Endometrium (tissue), 2 donors: Measurements from ENCODE around the gene PCDHB14.
"Not testable (repeated sequence)": the region's sequence is repeated elsewhere in the genome, so short reads cannot be mapped to it uniquely, and the experiment has no call there.

Experiments used
- FAIRE-seq: peaks from 2 replicates; lab custom pipeline; 2012; peaks lifted over from hg19 to GRCh38; lab: Jason Lieb, UNC
- donor health status: control.
- donor health status: control.

PCDHB14 gene

DNA sequence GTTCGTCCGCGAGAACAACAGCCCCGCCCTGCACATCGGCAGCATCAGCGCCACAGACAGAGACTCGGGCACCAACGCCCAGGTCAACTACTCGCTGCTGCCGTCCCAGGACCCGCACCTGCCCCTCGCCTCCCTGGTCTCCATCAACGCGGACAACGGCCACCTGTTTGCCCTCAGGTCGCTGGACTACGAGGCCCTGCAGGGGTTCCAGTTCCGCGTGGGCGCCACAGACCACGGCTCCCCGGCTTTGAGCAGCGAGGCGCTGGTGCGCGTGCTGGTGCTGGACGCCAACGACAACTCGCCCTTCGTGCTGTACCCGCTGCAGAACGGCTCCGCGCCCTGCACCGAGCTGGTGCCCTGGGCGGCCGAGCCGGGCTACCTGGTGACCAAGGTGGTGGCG, 12.9 kb upstream of the PCDHB14 start:
- not testable (repeated sequence) for FAIRE-seq

DNA sequence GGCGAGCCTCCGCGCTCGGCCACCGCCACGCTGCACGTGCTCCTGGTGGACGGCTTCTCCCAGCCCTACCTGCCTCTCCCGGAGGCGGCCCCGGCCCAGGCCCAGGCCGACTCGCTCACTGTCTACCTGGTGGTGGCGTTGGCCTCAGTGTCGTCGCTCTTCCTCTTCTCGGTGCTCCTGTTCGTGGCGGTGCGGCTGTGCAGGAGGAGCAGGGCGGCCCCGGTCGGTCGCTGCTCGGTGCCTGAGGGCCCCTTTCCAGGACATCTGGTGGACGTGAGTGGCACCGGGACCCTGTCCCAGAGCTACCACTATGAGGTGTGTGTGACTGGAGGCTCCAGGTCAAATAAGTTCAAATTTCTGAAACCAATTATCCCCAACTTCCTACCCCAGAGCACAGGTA, 12.3 kb upstream of the PCDHB14 start:
- not testable (repeated sequence) for FAIRE-seq

DNA sequence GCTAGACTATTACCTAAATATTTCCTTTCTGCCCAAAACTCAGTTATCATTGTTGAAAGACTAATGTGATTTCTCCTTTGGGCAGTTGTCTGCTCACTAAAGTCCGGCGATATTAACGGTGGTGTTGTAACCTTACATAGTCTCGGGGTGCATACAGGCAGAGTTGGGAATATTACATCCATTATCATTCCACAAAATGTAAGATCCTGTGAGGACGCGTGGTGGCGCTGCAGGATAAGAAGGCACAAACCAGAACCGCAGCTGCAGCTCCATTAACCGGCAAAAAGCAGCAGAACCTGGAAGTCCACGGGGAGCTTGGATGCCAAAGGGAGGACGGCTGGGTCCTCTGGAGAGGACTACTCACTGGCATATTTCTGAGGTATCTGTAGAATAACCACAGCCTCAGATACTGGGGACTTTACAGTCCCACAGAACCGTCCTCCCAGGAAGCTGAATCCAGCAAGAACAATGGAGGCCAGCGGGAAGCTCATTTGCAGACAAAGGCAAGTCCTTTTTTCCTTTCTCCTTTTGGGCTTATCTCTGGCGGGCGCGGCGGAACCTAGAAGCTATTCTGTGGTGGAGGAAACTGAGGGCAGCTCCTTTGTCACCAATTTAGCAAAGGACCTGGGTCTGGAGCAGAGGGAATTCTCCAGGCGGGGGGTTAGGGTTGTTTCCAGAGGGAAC, 9.3 kb upstream of the PCDHB14 start, which contains the start of gene PCDHB13:
Gene PCDHB13, plus strand, starts transcription at position 264 of the 684 bp plus-strand sequence. Its CDS starts 205 bp downstream, at position 469.
- FAIRE-seq: not testable (repeated sequence)

DNA sequence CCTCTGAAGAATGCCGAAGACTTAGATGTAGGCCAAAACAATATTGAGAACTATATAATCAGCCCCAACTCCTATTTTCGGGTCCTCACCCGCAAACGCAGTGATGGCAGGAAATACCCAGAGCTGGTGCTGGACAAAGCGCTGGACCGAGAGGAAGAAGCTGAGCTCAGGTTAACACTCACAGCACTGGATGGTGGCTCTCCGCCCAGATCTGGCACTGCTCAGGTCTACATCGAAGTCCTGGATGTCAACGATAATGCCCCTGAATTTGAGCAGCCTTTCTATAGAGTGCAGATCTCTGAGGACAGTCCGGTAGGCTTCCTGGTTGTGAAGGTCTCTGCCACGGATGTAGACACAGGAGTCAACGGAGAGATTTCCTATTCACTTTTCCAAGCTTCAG, 8.6 kb upstream of the PCDHB14 start:
- FAIRE-seq: not testable (repeated sequence)

DNA sequence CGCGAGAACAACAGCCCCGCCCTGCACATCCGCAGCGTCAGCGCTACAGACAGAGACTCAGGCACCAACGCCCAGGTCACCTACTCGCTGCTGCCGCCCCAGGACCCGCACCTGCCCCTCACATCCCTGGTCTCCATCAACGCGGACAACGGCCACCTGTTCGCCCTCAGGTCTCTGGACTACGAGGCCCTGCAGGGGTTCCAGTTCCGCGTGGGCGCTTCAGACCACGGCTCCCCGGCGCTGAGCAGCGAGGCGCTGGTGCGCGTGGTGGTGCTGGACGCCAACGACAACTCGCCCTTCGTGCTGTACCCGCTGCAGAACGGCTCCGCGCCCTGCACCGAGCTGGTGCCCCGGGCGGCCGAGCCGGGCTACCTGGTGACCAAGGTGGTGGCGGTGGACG, 7.6 kb upstream of the PCDHB14 start:
- FAIRE-seq: not testable (repeated sequence)

DNA sequence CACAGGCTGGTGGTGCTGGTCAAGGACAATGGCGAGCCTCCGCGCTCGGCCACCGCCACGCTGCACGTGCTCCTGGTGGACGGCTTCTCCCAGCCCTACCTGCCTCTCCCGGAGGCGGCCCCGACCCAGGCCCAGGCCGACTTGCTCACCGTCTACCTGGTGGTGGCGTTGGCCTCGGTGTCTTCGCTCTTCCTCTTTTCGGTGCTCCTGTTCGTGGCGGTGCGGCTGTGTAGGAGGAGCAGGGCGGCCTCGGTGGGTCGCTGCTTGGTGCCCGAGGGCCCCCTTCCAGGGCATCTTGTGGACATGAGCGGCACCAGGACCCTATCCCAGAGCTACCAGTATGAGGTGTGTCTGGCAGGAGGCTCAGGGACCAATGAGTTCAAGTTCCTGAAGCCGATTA, 7.1 kb upstream of the PCDHB14 start:
- FAIRE-seq: not testable (repeated sequence)

DNA sequence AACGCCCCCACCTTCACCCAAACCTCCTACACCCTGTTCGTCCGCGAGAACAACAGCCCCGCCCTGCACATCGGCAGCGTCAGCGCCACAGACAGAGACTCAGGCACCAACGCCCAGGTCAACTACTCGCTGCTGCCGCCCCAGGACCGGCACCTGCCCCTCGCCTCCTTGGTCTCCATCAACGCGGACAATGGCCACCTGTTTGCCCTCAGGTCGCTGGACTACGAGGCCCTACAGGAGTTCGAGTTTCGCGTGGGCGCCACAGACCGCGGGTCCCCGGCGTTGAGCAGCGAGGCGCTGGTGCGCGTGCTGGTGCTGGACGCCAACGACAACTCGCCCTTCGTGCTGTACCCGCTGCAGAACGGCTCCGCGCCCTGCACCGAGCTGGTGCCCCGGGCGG, 1.7 kb downstream of the PCDHB14 start:
- FAIRE-seq: not testable (repeated sequence)

DNA sequence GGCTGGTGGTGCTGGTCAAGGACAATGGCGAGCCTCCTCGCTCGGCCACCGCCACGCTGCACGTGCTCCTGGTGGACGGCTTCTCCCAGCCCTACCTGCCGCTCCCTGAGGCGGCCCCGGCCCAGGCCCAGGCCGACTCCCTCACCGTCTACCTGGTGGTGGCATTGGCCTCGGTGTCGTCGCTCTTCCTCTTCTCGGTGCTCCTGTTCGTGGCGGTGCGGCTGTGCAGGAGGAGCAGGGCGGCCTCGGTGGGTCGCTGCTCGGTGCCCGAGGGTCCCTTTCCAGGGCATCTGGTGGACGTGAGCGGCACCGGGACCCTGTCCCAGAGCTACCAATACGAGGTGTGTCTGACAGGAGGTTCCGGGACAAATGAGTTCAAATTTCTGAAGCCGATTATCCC, 2.3 kb downstream of the PCDHB14 start:
- not testable (repeated sequence) for FAIRE-seq

DNA sequence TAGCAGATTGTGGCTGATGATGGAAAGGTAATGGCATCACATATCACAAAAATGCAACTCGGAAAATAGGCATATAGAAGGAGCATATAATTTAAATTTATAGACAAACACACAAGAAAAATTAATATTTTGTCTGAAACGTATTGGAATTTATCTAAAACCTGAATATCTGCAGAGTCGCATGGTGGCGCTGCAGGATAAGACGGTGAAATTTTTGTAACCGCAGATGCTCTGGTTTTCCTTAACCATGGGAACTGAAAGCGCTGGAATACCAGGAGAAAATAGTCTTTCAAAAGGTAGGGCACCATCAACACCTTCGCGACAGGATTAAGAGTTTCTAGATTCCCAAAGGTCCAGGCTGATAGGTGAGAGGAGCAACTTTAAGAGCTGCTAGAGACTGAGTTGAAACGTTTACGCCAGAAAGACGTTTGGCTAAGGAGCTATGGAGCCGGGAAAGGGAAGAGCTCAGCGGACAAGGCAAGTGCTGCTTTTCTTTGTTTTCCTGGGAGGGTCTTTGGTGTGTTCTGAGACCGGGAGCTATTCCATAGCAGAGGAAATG, 11.0 kb downstream of the PCDHB14 start:
- no peak for FAIRE-seq

DNA sequence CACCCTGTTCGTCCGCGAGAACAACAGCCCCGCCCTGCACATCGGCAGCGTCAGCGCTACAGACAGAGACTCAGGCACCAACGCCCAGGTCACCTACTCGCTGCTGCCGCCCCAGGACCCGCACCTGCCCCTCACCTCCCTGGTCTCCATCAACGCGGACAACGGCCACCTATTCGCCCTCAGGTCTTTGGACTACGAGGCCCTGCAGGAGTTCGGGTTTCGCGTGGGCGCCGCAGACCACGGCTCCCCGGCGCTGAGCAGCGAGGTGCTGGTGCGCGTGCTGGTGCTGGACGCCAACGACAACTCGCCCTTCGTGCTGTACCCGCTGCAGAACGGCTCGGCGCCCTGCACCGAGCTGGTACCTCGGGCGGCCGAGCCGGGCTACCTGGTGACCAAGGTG, 12.8 kb downstream of the PCDHB14 start:
- FAIRE-seq: not testable (repeated sequence)

DNA sequence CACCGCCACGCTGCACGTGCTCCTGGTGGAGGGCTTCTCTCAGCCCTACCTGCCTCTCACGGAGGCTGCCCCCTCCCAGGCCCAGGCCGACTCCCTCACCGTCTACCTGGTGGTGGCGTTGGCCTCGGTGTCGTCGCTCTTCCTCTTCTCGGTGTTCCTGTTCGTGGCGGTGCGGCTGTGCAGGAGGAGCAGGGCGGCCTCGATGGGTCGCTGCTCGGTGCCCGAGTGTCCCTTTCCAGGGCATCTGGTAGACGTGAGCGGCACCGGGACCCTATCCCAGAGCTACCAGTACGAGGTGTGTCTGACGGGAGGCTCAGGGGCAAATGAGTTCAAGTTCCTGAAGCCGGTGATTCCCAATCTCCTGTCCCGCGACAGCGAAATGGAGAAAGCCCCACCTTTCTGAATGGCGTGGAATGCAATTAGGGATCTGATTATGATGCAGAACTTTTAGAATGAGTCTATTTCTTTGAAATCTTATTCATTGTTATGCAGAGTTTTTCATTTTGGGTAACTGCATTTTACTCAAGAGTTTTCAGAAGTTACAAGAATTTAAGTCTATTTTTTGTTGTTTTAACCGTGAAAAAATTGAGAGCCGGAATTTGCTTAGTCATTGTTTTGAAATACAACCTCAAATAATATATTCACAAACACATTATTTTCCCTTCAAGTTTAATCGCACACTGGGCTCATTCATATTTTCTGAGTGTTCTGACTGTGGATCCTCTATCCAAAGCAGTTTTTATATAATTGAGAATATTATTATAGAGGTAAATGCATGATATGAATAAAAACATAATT, 13.6 kb downstream of the PCDHB14 start:
- FAIRE-seq: no peak

DNA sequence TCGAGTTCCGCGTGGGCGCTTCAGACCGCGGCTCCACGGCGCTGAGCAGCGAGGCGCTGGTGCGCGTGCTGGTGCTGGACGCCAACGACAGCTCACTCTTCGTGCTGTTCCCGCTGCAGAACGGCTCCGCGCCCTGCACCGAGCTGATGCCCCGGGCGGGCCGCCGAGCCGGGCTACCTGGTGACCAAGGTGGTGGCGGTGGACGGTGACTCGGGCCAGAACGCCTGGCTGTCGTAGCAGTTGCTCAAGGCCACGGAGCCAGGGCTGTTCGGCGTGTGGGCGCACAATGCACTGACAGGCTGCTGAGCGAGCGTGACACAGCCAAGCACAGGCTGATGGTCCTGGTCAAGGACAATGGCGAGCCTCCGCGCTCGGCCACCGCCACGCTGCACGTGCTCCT, 18.4 kb downstream of the PCDHB14 start:
- FAIRE-seq: no peak

DNA sequence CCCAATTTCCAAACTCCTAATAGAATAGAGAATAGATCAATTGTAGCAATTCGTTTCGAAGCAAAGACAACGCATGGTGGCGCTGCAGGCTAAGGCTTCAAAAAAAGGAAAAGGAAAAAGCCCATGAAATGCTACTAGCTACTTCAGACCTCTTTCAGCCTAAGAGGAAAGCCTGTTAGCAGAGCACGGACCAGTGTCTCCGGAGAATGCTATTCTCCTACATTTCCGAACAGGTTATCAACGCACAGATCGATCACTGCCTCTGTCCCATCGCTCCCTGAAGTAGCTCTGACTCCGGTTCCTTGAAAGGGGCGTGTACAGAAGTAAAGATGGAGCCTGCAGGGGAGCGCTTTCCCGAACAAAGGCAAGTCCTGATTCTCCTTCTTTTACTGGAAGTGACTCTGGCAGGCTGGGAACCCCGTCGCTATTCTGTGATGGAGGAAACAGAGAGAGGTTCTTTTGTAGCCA, 22.1 kb downstream of the PCDHB14 start, which contains the start of gene PCDHB15:
Gene PCDHB15, plus strand, starts transcription at position 146 of the 468 bp plus-strand sequence. Its CDS starts 184 bp downstream, at position 330.
- FAIRE-seq: no peak

DNA sequence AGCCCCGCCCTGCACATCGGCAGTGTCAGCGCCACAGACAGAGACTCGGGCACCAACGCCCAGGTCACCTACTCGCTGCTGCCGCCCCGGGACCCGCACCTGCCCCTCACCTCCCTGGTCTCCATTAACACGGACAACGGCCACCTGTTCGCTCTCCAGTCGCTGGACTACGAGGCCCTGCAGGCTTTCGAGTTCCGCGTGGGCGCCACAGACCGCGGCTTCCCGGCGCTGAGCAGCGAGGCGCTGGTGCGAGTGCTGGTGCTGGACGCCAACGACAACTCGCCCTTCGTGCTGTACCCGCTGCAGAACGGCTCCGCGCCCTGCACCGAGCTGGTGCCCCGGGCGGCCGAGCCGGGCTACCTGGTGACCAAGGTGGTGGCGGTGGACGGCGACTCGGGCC, 23.8 kb downstream of the PCDHB14 start:
- FAIRE-seq: not testable (repeated sequence)

DNA sequence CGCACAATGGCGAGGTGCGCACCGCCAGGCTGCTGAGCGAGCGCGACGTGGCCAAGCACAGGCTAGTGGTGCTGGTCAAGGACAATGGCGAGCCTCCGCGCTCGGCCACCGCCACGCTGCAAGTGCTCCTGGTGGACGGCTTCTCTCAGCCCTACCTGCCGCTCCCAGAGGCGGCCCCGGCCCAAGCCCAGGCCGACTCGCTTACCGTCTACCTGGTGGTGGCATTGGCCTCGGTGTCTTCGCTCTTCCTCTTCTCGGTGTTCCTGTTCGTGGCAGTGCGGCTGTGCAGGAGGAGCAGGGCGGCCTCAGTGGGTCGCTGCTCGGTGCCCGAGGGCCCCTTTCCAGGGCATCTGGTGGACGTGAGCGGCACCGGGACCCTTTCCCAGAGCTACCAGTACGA, 24.3 kb downstream of the PCDHB14 start:
- not testable (repeated sequence) for FAIRE-seq

DNA sequence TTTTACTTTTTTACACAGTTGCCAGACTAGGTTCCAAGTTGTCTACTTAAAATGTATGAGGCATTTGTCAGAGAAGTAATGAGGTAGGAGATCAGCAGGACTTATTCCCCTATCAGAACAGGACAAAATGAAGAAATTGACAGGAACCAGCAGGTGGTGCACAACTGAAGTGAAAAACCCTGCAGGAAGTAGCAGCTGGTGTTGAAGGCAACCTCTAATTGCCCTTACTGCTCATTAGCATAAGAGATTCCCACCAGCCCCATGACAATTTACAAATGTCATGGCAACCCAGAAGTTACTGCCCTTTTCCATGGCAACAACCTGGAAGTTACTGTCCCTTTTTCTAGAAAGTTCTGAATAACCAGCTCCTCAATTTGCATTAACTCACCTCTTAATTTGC, 27.4 kb downstream of the PCDHB14 start:
- no peak for FAIRE-seq

DNA sequence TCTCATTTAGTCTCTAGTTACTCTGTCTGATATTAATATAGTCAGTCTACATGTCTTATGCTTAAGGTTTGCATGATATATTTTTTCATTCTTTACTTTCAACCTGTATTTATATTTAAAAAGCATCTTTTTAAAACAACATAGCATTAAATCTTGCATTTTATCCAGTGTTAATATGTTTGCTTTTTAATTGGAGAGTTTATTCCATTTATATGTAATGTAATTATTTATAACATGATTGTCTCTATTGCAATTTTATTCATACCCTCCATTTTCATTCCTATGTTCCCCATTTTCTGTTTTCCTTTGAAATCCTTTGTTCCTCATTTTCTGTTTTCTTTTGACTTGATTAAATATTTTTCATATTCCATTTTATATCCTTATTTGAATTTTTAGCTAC, 35.3 kb downstream of the PCDHB14 start:
- FAIRE-seq: no peak

DNA sequence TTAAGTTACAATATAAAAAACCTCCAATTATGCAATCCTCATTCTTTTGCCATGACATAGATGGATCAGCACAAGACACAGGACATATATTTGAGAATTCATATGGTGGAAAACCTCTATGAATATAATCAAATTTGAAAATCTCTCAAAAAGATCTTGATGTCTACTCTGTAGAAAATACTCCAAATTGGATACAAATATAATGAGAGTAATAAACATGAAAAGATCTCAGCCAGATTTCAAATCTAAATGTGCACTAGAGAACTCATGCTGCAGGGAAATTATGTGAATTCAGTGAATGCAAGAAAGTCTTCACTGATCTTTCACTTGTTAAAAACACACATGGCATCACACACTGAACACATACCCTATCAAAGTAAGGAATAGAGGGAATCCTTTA, 35.8 kb downstream of the PCDHB14 start:
- FAIRE-seq: no peak

DNA sequence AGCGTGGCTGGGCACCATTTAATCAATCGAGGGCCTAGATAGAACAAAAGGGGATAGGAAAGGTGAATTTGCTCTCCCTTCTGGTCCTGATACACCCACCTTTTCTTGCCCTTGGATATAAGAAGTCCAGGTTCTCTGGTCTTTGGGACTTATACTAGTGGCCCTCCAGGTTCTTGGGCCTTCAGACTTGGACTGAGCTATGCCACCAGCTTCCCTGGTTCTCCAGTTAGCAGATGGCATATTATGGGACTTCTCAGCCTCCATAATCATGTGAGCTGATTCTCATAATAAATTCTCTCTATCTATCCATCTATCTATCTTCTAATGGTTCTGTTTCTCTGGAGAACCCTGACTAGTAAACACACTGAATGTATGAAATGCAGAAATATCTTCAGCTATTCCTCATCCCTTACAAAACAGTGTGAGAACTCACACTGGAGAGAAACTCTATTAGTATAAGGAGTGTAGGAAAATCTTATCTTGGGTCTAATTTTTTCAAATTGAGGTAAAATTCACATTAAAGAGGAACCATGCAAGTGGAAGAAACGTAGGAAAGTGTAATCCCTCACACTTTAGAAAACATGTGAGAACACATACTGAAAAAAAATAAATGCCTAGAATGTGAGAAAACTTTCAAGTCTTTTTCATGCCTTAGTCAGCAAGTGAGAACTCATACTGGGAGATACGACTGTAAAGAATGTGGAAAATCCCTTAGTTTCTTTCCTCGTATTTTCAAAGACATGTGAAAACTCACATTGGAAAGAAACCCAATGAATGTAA, 37.5 kb downstream of the PCDHB14 start:
- no peak for FAIRE-seq

DNA sequence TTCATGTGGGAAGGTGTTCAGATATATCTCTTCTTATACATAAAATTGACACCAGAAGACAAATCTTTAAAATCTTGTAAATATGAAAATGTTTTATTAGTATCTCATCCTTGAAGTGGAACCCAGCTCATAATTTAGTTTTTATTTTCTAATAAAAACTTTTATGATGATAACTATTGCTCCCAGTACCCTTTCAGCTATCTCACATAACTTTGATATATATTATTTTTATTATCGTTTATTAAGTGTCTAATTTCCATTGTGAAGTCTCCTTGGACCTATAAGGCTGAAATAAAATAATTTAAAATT, 38.0 kb downstream of the PCDHB14 start:
- no peak for FAIRE-seq

DNA sequence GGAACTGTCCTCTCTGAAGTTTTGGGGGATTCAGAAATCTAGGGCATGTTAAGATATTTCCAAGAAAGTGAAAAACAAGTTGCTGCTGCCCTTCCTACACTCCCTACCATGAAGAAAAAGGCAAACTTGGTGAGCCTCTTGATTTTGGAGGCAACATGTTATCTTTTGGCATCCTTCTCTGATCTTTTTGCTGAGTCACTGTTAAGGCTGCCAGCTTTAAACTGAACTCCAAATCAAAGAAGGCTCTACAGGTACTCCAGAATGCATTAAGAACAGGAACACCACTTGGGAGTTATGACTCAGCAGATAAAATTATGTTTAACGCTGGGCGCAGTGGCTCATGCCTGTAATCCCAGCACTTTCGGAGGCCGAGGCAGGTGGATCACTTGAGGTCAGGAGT, 46.1 kb downstream of the PCDHB14 start:
- FAIRE-seq: no peak

DNA sequence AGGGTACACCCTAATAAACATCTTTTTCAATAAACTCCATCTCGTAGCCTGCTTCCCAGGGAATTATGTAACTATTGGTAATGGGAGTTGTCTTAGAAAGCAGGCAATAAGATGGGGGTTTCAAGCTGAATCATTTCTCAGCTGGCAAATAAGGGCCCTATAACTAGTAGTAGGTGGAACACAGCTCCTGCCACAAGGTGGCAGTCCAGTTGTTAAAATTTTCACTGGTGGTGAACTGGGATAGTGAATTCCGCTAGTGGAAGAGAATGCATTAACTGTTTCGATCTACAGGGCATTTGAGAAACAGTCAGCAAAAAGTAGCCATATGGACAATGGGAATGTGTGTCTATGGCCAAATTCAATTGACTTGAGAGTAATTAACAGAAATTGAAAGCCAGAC, 49.8 kb downstream of the PCDHB14 start:
- no peak for FAIRE-seq
